ENCODE measurements around the gene CES3. TPM values are rescaled to one million over a fixed set of nuclear protein-coding genes. Genes with fewer than 3 reads are reported as not detected.
"Not testable (repeated sequence)": the region's sequence is repeated elsewhere in the genome, so short reads cannot be mapped to it uniquely, and the experiment has no call there.

The CES3 gene
- total RNA-seq, 3 donors from 2014 or later = 0.29 to 5.9 (median 2.1) TPM

GRCh38 chr16:66942981-66943380, 18.1 kb upstream of the CES3 start:
- no peak for DNase-seq (ENCODE audit: low spot score in 2 of 2)
- H3K4me3 ChIP-seq = no peak overlapping the region
- H3K27me3 ChIP-seq = no peaks in the 10 kb centered on the region
- no peaks in the 10 kb centered on the region for H3K9me3 ChIP-seq
- H3K36me3 ChIP-seq = peaks cover 12% of the 10 kb centered on the region
- intact Hi-C loops (cut with DNase I; ENCODE audit: low total_unique reads) = no loop called here
- no peak overlapping the region for H3K27ac ChIP-seq
- TF ChIP-seq, protein P1, sequence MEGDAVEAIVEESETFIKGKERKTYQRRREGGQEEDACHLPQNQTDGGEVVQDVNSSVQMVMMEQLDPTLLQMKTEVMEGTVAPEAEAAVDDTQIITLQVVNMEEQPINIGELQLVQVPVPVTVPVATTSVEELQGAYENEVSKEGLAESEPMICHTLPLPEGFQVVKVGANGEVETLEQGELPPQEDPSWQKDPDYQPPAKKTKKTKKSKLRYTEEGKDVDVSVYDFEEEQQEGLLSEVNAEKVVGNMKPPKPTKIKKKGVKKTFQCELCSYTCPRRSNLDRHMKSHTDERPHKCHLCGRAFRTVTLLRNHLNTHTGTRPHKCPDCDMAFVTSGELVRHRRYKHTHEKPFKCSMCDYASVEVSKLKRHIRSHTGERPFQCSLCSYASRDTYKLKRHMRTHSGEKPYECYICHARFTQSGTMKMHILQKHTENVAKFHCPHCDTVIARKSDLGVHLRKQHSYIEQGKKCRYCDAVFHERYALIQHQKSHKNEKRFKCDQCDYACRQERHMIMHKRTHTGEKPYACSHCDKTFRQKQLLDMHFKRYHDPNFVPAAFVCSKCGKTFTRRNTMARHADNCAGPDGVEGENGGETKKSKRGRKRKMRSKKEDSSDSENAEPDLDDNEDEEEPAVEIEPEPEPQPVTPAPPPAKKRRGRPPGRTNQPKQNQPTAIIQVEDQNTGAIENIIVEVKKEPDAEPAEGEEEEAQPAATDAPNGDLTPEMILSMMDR (IDR thresholded peaks at IDR 0.05) = no peak
- TF ChIP-seq POLR2A (IDR thresholded peaks at IDR 0.05) = no peak
- no peak for TF ChIP-seq POLR2AphosphoS5 (IDR thresholded peaks at IDR 0.05)
- no peaks in the 10 kb centered on the region for H3K4me1 ChIP-seq

DNA sequence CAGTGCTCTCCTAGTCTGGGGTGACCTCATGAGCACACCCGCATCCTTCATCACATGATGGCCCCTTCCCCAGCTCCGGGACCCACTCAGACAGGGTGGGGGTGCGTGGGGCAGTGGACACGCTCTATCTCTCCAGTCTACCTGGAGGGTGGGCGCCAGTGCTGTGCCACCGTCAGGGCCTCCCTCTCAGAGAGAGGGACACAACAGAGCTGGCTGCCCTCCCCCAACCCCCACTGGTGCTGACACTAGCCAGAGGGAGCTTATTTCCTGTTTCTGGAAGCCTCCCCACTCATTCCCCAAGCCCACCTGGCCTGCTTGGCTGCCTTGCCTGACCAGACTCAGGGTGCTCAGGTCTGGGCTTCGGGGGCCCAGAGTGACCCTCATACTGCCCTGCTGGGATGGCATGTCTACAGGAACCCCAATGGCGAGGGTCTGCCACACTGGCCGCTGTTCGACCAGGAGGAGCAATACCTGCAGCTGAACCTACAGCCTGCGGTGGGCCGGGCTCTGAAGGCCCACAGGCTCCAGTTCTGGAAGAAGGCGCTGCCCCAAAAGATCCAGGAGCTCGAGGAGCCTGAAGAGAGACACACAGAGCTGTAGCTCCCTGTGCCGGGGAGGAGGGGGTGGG, 17.5 kb upstream of the CES3 start:
- intact Hi-C loops (cut with DNase I; ENCODE audit: low total_unique reads) = no loop called here

DNA sequence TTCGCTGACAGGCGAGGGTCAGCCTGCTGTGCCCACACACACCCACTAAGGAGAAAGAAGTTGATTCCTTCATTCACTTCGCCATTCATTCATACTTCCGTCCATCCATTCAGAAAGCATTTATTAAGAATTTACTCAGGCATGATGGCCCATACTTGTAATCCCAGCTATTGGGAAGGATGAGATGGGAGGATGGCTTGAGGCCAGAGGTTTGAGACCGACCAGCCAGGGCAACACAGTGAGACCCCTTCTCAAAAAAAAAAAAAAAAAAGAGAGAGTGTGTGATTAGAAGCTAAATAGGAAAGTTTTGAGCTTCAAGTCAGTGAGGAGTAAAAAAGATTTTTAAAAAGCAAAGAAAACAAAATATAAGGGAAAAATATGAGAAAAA, 17.0 kb upstream of the CES3 start:
- intact Hi-C loops (cut with DNase I; ENCODE audit: low total_unique reads) = no loop called here
- TF ChIP-seq POLR2AphosphoS5 (IDR thresholded peaks at IDR 0.05) (no peak), POLR2A (IDR thresholded peaks at IDR 0.05) (no peak)
- TF ChIP-seq, protein P1 (IDR thresholded peaks at IDR 0.05) = no peak
- peaks cover 12% of the 10 kb centered on the region for H3K36me3 ChIP-seq
- no peak overlapping the region for H3K4me3 ChIP-seq
- no peak overlapping the region for H3K27ac ChIP-seq
- DNase-seq (ENCODE audit: low spot score in 2 of 2) = no peak
- H3K27me3 ChIP-seq = peaks cover 0 to 1% of the 10 kb centered on the region in 2 donors
- H3K9me3 ChIP-seq = no peaks in the 10 kb centered on the region
- H3K4me1 ChIP-seq = no peaks in the 10 kb centered on the region

More for the DNA sequence above, 17.5 kb upstream of the CES3 start:
- no peak for TF ChIP-seq POLR2A (IDR thresholded peaks at IDR 0.05)
- no peak for TF ChIP-seq POLR2AphosphoS5 (IDR thresholded peaks at IDR 0.05)
- no peak for DNase-seq (ENCODE audit: low spot score in 2 of 2)
- Histone ChIP-seq H3K4me1 (no peaks in the 10 kb centered on the region), H3K27ac (no peak overlapping the region), H3K9me3 (no peaks in the 10 kb centered on the region), H3K27me3 (no peaks in the 10 kb centered on the region), H3K4me3 (no peak overlapping the region), H3K36me3 (peaks cover 12% of the 10 kb centered on the region)

- H3K4me1 ChIP-seq; H3K4me3 ChIP-seq; H3K27me3 ChIP-seq; DNase-seq (ENCODE audit: low spot score in 2 of 2); H3K27ac ChIP-seq; intact Hi-C loops (cut with DNase I; ENCODE audit: low total_unique reads); H3K9me3 ChIP-seq: not testable (repeated sequence)
- H3K36me3 ChIP-seq = peaks cover 12% of the 10 kb centered on the region
These were observed 16.1 kb upstream of the CES3 start for GRCh38 chr16:66944971-66945370.

DNA sequence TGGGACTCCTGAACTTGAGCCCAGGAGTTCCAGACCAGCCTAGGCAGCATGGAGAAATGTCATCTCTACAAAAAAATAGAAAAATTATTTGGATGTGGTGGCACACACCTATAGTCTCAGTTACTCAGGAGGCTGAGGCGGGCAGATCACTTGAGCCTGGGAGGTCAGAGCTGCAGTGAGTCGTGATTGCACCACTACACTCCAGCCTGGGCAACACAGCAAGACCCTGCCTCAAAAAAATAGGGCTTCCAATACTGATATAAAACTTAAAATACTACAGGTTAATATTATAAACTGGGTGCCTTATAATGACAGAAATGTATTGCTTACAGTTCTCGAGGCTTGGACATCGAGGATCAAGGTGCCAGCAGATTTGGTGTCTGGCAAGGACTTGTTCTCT, 15.1 kb upstream of the CES3 start:
- no peak for DNase-seq (ENCODE audit: low spot score in 2 of 2)
- intact Hi-C loops (cut with DNase I; ENCODE audit: low total_unique reads) = no loop called here
- Histone ChIP-seq H3K4me3 (no peak overlapping the region), H3K27ac (no peak overlapping the region), H3K4me1 (no peaks in the 10 kb centered on the region), H3K36me3 (peaks cover 7% of the 10 kb centered on the region), H3K9me3 (no peaks in the 10 kb centered on the region), H3K27me3 (peaks cover 0 to 8% of the 10 kb centered on the region in 2 donors)
- TF ChIP-seq, protein P1 (IDR thresholded peaks at IDR 0.05) = no peak
- TF ChIP-seq POLR2AphosphoS5 (IDR thresholded peaks at IDR 0.05) = no peak

- H3K4me3 ChIP-seq = no peak overlapping the region
- peaks cover under 1% of the 10 kb centered on the region for H3K36me3 ChIP-seq
- H3K9me3 ChIP-seq = no peaks in the 10 kb centered on the region
- intact Hi-C loops (cut with DNase I; ENCODE audit: low total_unique reads) = no loop called here
- peaks cover 0 to 8% of the 10 kb centered on the region in 2 donors for H3K27me3 ChIP-seq
- TF ChIP-seq, protein P1 (IDR thresholded peaks at IDR 0.05) = no peak
- TF ChIP-seq POLR2A (IDR thresholded peaks at IDR 0.05) = no peak
- no peaks in the 10 kb centered on the region for H3K4me1 ChIP-seq
- no peak overlapping the region for H3K27ac ChIP-seq
- no peak for DNase-seq (ENCODE audit: low spot score in 2 of 2)
These were observed 14.5 kb upstream of the CES3 start for GRCh38 chr16:66946541-66946940.

All from breast epithelium (tissue), 4 donors.